Peyer's patch (tissue), 4 donors: Measurements from ENCODE around the gene DDC.

Source experiments
- CTCF ChIP-seq, 6 experiments: fragments of 450-650 bp in 4 of 6; fragments of 200-600 bp in 2 of 6; sonication (generic) in 1 of 6; IDR thresholded peaks; one replicate each; pipeline ENCODE4 v1.5.1; 2017 to 2019; ENCODE audit warnings: antibody characterized with exemption in 6 of 6, mild to moderate bottlenecking in 3 of 6, moderate library complexity in 1 of 6
- POLR2A ChIP-seq, 2 donors: fragments of 450-650 bp; IDR thresholded peaks; one replicate each; pipeline ENCODE4 v1.5.1; 2017; ENCODE audit warnings: antibody characterized with exemption in 2 of 2, mild to moderate bottlenecking in 2 of 2, moderate library complexity in 2 of 2

- no peak for TF ChIP-seq CTCF (IDR thresholded peaks at IDR 0.05)
- TF ChIP-seq POLR2A (IDR thresholded peaks at IDR 0.05), result no peak
Measured at GRCh38 chr7:50508471-50508943, 56.7 kb downstream of the DDC start.
